ENCODE measurements around the gene PDILT. TPM values are rescaled to one million over a fixed set of nuclear protein-coding genes. Genes with fewer than 3 reads are reported as not detected.

PDILT gene
- total RNA-seq, 4 donors from 2014 or later = not detected

GRCh38 chr16:20309786-20310185 lies 94.8 kb downstream of the PDILT start:
- Histone ChIP-seq H3K4me1 (no peaks in the 10 kb centered on the region), H3K9me3 (no peaks in the 10 kb centered on the region), H3K36me3 (no peaks in the 10 kb centered on the region), H3K27ac (no peak overlapping the region), H3K4me3 (no peak overlapping the region), H3K27me3 (no peaks in the 10 kb centered on the region)
- DNase-seq = no peak
- TF ChIP-seq POLR2A (IDR thresholded peaks at IDR 0.05) = no peak
- TF ChIP-seq, protein P1, sequence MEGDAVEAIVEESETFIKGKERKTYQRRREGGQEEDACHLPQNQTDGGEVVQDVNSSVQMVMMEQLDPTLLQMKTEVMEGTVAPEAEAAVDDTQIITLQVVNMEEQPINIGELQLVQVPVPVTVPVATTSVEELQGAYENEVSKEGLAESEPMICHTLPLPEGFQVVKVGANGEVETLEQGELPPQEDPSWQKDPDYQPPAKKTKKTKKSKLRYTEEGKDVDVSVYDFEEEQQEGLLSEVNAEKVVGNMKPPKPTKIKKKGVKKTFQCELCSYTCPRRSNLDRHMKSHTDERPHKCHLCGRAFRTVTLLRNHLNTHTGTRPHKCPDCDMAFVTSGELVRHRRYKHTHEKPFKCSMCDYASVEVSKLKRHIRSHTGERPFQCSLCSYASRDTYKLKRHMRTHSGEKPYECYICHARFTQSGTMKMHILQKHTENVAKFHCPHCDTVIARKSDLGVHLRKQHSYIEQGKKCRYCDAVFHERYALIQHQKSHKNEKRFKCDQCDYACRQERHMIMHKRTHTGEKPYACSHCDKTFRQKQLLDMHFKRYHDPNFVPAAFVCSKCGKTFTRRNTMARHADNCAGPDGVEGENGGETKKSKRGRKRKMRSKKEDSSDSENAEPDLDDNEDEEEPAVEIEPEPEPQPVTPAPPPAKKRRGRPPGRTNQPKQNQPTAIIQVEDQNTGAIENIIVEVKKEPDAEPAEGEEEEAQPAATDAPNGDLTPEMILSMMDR (IDR thresholded peaks at IDR 0.05) = no peak

Other genes with a start within 250 kb of the PDILT start
- 10 to 100 TPM in 3 of 4 donors, 1 to 10 TPM in 1; 9.1 to 23.9 (median 12.0) TPM for gene GP2, start 77.2 kb downstream of the PDILT start, total RNA-seq
- gene UMOD, start 52.0 kb downstream of the PDILT start, total RNA-seq = not detected
- gene ACSM5, start 4.8 kb upstream of the PDILT start, total RNA-seq = 1 to 10 TPM in 2 of 4 donors, under 1 TPM in 2; 0.67 to 5.0 (median 2.0) TPM
- gene ACSM2A, start 46.8 kb upstream of the PDILT start, total RNA-seq = not detected
- not detected for gene ACSM2B, start 171.6 kb upstream of the PDILT start, total RNA-seq

Data from Peyer's patch (tissue), 4 donors.